Endothelial cell of umbilical vein (primary cell): Measurements from ENCODE around the gene TMEM11. TPM values are rescaled to one million over a fixed set of nuclear protein-coding genes. Genes with fewer than 3 reads are reported as not detected.

ENCODE experiments used
- BruUV-seq: library from RNA; stranded (reverse); fragments of 400-500 nt; replicated peaks from 2 replicates; lab custom pipeline; 2021; lab: Mats Ljungman, UMichigan
- CTCF ChIA-PET: fragments of 300-600, 350-600 bp; sonication (Branson Sonifier 250); formaldehyde crosslinking; loops from one replicate; lab custom pipeline; 2021; ENCODE audit warnings: antibody characterized with exemption, inconsistent platforms; lab: Charles Lee
- POLR2A ChIA-PET: fragments of 300-600, 350-600 bp; sonication (Branson Sonifier 250); formaldehyde crosslinking; loops from one replicate; lab custom pipeline; 2021; ENCODE audit warnings: antibody characterized with exemption, inconsistent platforms; lab: Charles Lee
- DNase-seq: peaks from one replicate; pipeline ENCODE4 v3.0.0-alpha.2; 2011; ENCODE audit warnings: low read depth, low spot score
- FAIRE-seq: peaks from 2 replicates; lab custom pipeline; 2011; peaks lifted over from hg19 to GRCh38; lab: Jason Lieb, UNC
- H2AFZ ChIP-seq: 2 replicates; pipeline ENCODE4 v1.6.0; 2012; ENCODE audit warnings: low read depth, low read length, control low read depth, inconsistent platforms
- H3K27ac ChIP-seq: 2 replicates; pipeline ENCODE4 v1.5.1; 2011; ENCODE audit warnings: low read depth, mild to moderate bottlenecking, control low read depth, low read length, moderate library complexity; ENCODE audit not compliant: insufficient read depth
- H3K27me3 ChIP-seq, 2 experiments: 2 replicates each; pipeline versions ENCODE4 v1.6.0 to v1.6.1; 2011; ENCODE audit warnings: low read length in 2 of 2, mixed read lengths in 1 of 2; ENCODE audit not compliant: control insufficient read depth in 2 of 2, insufficient read depth in 2 of 2
- H3K36me3 ChIP-seq, 2 experiments: 2 replicates in 1 of 2; 3 replicates in 1 of 2; pipeline ENCODE4 v1.5.1; 2011; ENCODE audit warnings: low read length in 2 of 2, mild to moderate bottlenecking in 1 of 2, moderate library complexity in 1 of 2; ENCODE audit not compliant: control insufficient read depth in 2 of 2, insufficient read depth in 2 of 2; ENCODE audit errors: extremely low read depth in 1 of 2
- H3K4me1 ChIP-seq: 3 replicates; pipeline ENCODE4 v1.5.1; 2011; ENCODE audit warnings: mild to moderate bottlenecking, low read length; ENCODE audit not compliant: control insufficient read depth, insufficient read depth; ENCODE audit errors: extremely low read depth
- H3K4me2 ChIP-seq: 2 replicates; pipeline ENCODE4 v1.6.1; 2011; ENCODE audit warnings: low read length, control low read depth, mixed read lengths; ENCODE audit not compliant: insufficient read depth
- H3K4me3 ChIP-seq, 3 experiments: fragments of 200-600 bp in 1 of 3; sonication (generic), shearing (Covaris generic) in 1 of 3; replicated peaks in 1 of 3; 2 replicates each; pipeline ENCODE4 v1.5.1; 2011 to 2016; ENCODE audit warnings: control low read depth in 3 of 3, low read length in 3 of 3, mild to moderate bottlenecking in 2 of 3, inconsistent platforms in 1 of 3, low read depth in 1 of 3, moderate library complexity in 1 of 3; ENCODE audit not compliant: insufficient read depth in 1 of 3
- H3K79me2 ChIP-seq: 2 replicates; pipeline ENCODE4 v1.6.0; 2012; ENCODE audit warnings: low read length, inconsistent platforms; ENCODE audit not compliant: control insufficient read depth, insufficient read depth
- H3K9ac ChIP-seq: replicated peaks from 2 replicates; pipeline ENCODE3; 2011; ENCODE audit warnings: low read length, control low read depth; ENCODE audit not compliant: insufficient read depth; ENCODE audit errors: extremely low read depth
- H3K9me1 ChIP-seq: replicated peaks from 3 replicates; pipeline ENCODE4 v1.6.0; 2011; ENCODE audit warnings: mild to moderate bottlenecking, low read length; ENCODE audit not compliant: control insufficient read depth, insufficient read depth; ENCODE audit errors: extremely low read depth
- H3K9me3 ChIP-seq: replicated peaks from 2 replicates; pipeline ENCODE4 v1.5.1; 2012; ENCODE audit warnings: low read length, inconsistent platforms; ENCODE audit not compliant: control insufficient read depth, insufficient read depth
- H4K20me1 ChIP-seq: replicated peaks from 2 replicates; pipeline ENCODE3; 2011; ENCODE audit warnings: mild to moderate bottlenecking, low read length; ENCODE audit not compliant: control insufficient read depth, insufficient read depth; ENCODE audit errors: extremely low read depth
- CTCF ChIP-seq, 2 donors: IDR thresholded peaks; 1 replicate in 1 of 2; 2 replicates in 1 of 2; pipeline ENCODE4 v1.5.1; 2011; ENCODE audit warnings: low read length in 2 of 2, mild to moderate bottlenecking in 2 of 2, moderate library complexity in 2 of 2, control low read depth in 1 of 2, inconsistent platforms in 1 of 2, low read depth in 1 of 2; ENCODE audit not compliant: insufficient read depth in 1 of 2; ENCODE audit errors: extremely low read depth in 1 of 2
- JUN ChIP-seq: IDR thresholded peaks from 2 replicates; pipeline ENCODE4 v1.6.1; 2011; ENCODE audit warnings: borderline replicate concordance, low read depth; ENCODE audit not compliant: insufficient read length, insufficient read depth
- MAX ChIP-seq: IDR thresholded peaks from 2 replicates; pipeline ENCODE4 v1.6.1; 2011; ENCODE audit not compliant: insufficient read depth, insufficient read length
- MYC ChIP-seq: IDR thresholded peaks from one replicate; pipeline ENCODE4 v1.6.1; 2011; ENCODE audit warnings: mild to moderate bottlenecking, low read depth, low read length
- POLR2A ChIP-seq: IDR thresholded peaks from 2 replicates; pipeline ENCODE4 v1.6.1; 2012; ENCODE audit warnings: low read depth, mild to moderate bottlenecking, control low read depth, low read length
- POLR2AphosphoS5 ChIP-seq: IDR thresholded peaks from 2 replicates; pipeline ENCODE4 v1.6.1; 2012; ENCODE audit warnings: low read depth, mild to moderate bottlenecking, control low read depth, low read length, moderate library complexity; ENCODE audit not compliant: insufficient read depth
- dilution Hi-C: fragments of 300-500 bp; cut with MboI; formaldehyde crosslinking; loops from one replicate; pipeline ENCODE4 v1.15.0; 2019; ENCODE audit warnings: low sequenced_read_pairs; ENCODE audit not compliant: extremely low pct_ligation_motif_present
- intact Hi-C: fragments of 100-400 bp; cut with micrococcal nuclease; formaldehyde crosslinking; loops from one replicate; pipeline ENCODE4 v1.10.0; 2022
- polyA plus RNA-seq, 4 experiments: library from polyadenylated mRNA; depleted of rRNA in 3 of 4; stranded (reverse) in 3 of 4; unstranded in 1 of 4; fragments of >200 nt; gene quantifications; 2 replicates each; pipeline versions ENCODE4 v1.2.1 to v1.2.3, GENCODE V29; 2011 to 2012; ENCODE audit warnings: missing spikeins in 1 of 4
- total RNA-seq: library from RNA; stranded (reverse); gene quantifications from 2 replicates; pipeline ENCODE4 v1.2.3, GENCODE V29; 2021

TMEM11 gene
- total and polyA plus RNA-seq, 2 donors (not counting 3 experiments of a cell fraction or from before 2014, with no cell fraction given) = 27.4 to 79.9 TPM

GRCh38 chr17:21202512-21202911 is 11.4 kb downstream of the TMEM11 start:
- ChIA-PET CTCF (interaction anchor here (1.0 kb wide), 1 partner anchor 83 kb away, joined by 3 read pairs; no protein-coding TSS in a partner anchor), POLR2A (no interaction called here)
- Histone ChIP-seq H3K27ac (no peak overlapping the region), H3K9ac (no peak overlapping the region), H2AFZ (no peak overlapping the region), H3K36me3 (peaks cover 2 to 7% of the 10 kb centered on the region in 2 experiments), H3K9me3 (no peaks in the 10 kb centered on the region), H3K79me2 (peaks cover 90% of the 10 kb centered on the region), H3K4me3 (no peak overlapping the region), H3K4me1 (no peaks in the 10 kb centered on the region), H3K4me2 (no peak overlapping the region), H3K27me3 (no peaks in the 10 kb centered on the region), H3K9me1 (no peaks in the 10 kb centered on the region), H4K20me1 (no peaks in the 10 kb centered on the region)
- no TSS peak for BruUV-seq
- intact Hi-C loops = no loop called here
- TF ChIP-seq JUN (no peak), POLR2A (no peak), CTCF (IDR thresholded peaks at IDR 0.05; ENCODE audit: extremely low read depth in 1 of 2, insufficient read depth in 1 of 2, low read depth in 1 of 2, low read length in 2 of 2) (no peak), POLR2AphosphoS5 (no peak), MAX (no peak), MYC (no peak)
- dilution Hi-C loops = no loop called here
- DNase-seq (no peak), FAIRE-seq (no peak)
